Measurements from ENCODE around the gene TMEM235.

- TF ChIP-seq CTCF (IDR thresholded peaks at IDR 0.05) = no peak
- no peak for TF ChIP-seq POLR2A (IDR thresholded peaks at IDR 0.05)
Measured at GRCh38 chr17:78266771-78267170, 35.3 kb downstream of the TMEM235 start.
